A549 (cell line): ENCODE data around the gene NUAK1. TPM values are rescaled to one million over a fixed set of nuclear protein-coding genes. Genes with fewer than 3 reads are reported as not detected.

Experiments used
- BHLHE40 ChIP-seq: IDR thresholded peaks from 2 replicates; pipeline ENCODE4 v1.6.1; 2012; ENCODE audit warnings: low read depth, low read length, inconsistent platforms
- CBX2 ChIP-seq: fragments of 200-600 bp; sonication (generic); IDR thresholded peaks from 2 replicates; pipeline ENCODE4 v1.6.1; 2016; ENCODE audit warnings: low read depth, mild to moderate bottlenecking, borderline replicate concordance
- CEBPB ChIP-seq, 2 experiments: fragments of >200 bp in 1 of 2; sonication (Bioruptor Twin) in 1 of 2; formaldehyde crosslinking in 1 of 2; IDR thresholded peaks; 2 replicates each; pipeline ENCODE4 v1.6.1; 2012 to 2016
- CHD2 ChIP-seq: fragments of 150-350 bp; IDR thresholded peaks from 2 replicates; pipeline ENCODE4 v1.6.1; 2014; ENCODE audit warnings: low read length; ENCODE audit not compliant: partially characterized antibody
- EHF ChIP-seq: fragments of 250-450 bp; sonication (Bioruptor Pico); IDR thresholded peaks from 2 replicates; pipeline ENCODE4 v1.5.0; 2020; ENCODE audit warnings: mild to moderate bottlenecking
- EP300 ChIP-seq, 2 experiments: fragments of >200 bp; sonication (Bioruptor Twin); formaldehyde crosslinking; IDR thresholded peaks; 2 replicates in 1 of 2; 3 replicates in 1 of 2; pipeline ENCODE4 v1.6.1; 2016 to 2017
- HDAC2 ChIP-seq: fragments of 200-600 bp; sonication (generic); IDR thresholded peaks from 2 replicates; pipeline ENCODE4 v1.6.1; 2016
- HEYL ChIP-seq: fragments of 250-450 bp; sonication (Bioruptor Pico); IDR thresholded peaks from 2 replicates; pipeline ENCODE4 v1.8.0; 2021; ENCODE audit warnings: mild to moderate bottlenecking, moderate library complexity
- HMGXB4 ChIP-seq: fragments of 250-450 bp; sonication (Bioruptor Pico); IDR thresholded peaks from 2 replicates; pipeline ENCODE4 v1.5.0; 2021; ENCODE audit warnings: mild to moderate bottlenecking, moderate library complexity, borderline replicate concordance
- HOXA7 ChIP-seq: fragments of 250-450 bp; sonication (Bioruptor Pico); IDR thresholded peaks from 2 replicates; pipeline ENCODE4 v1.5.0; 2020; ENCODE audit warnings: mild to moderate bottlenecking, moderate library complexity
- KDM1A ChIP-seq: fragments of 200-600 bp; sonication (generic); IDR thresholded peaks from 2 replicates; pipeline ENCODE4 v1.6.1; 2016; ENCODE audit warnings: low read depth, mild to moderate bottlenecking
- MAFK ChIP-seq: fragments of 450-650 bp; IDR thresholded peaks from 2 replicates; pipeline ENCODE4 v1.6.1; 2014; ENCODE audit not compliant: partially characterized antibody
- MAX ChIP-seq: IDR thresholded peaks from 2 replicates; pipeline ENCODE4 v1.6.1; 2012
- MAZ ChIP-seq: fragments of 150-350 bp; IDR thresholded peaks from 2 replicates; pipeline ENCODE4 v1.6.1; 2014; ENCODE audit warnings: antibody characterized with exemption, low read depth, low read length, borderline replicate concordance
- NFE2L2 ChIP-seq: fragments of 150-350 bp; conservative IDR thresholded peaks from 2 replicates; pipeline ENCODE4 v1.6.1; 2014; ENCODE audit warnings: low read length
- NPAS2 ChIP-seq: fragments of 250-450 bp; sonication (Bioruptor Pico); IDR thresholded peaks from 2 replicates; pipeline ENCODE4 v1.8.0; 2022; ENCODE audit warnings: mild to moderate bottlenecking, moderate library complexity, borderline replicate concordance
- NR3C1 ChIP-seq: fragments of >200 bp; sonication (Bioruptor Twin); formaldehyde crosslinking; IDR thresholded peaks from 3 replicates; pipeline ENCODE4 v1.6.1; 2017
- PHF8 ChIP-seq: fragments of 200-600 bp; sonication (generic); IDR thresholded peaks from 2 replicates; pipeline ENCODE4 v1.6.1; 2016; ENCODE audit warnings: low read depth, mild to moderate bottlenecking, antibody characterized with exemption, moderate library complexity, borderline replicate concordance
- POLR2A ChIP-seq: IDR thresholded peaks from 2 replicates; pipeline ENCODE4 v1.6.1; 2012; ENCODE audit warnings: mild to moderate bottlenecking, low read length
- RAD21 ChIP-seq, 2 experiments: fragments of >200 bp in 1 of 2; sonication (Bioruptor Twin) in 1 of 2; formaldehyde crosslinking in 1 of 2; IDR thresholded peaks in 1 of 2; conservative IDR thresholded peaks in 1 of 2; 2 replicates in 1 of 2; 3 replicates in 1 of 2; pipeline ENCODE4 v1.6.1; 2012 to 2018; ENCODE audit warnings: inconsistent platforms in 1 of 2
- RARB ChIP-seq: fragments of 250-450 bp; sonication (Bioruptor Pico); IDR thresholded peaks from 2 replicates; pipeline ENCODE4 v1.8.0; 2021; ENCODE audit warnings: mild to moderate bottlenecking, moderate library complexity
- RCOR1 ChIP-seq: fragments of 150-350 bp; IDR thresholded peaks from 2 replicates; pipeline ENCODE4 v1.6.1; 2014; ENCODE audit warnings: antibody characterized with exemption, low read length, low read depth
- REST ChIP-seq: fragments of 200-600 bp; sonication (generic); IDR thresholded peaks from 2 replicates; pipeline ENCODE4 v1.6.1; 2016; ENCODE audit warnings: antibody characterized with exemption, mild to moderate bottlenecking, moderate library complexity
- RNF2 ChIP-seq: fragments of 200-600 bp; sonication (generic); IDR thresholded peaks from 2 replicates; pipeline ENCODE4 v1.6.1; 2016; ENCODE audit warnings: low read depth, mild to moderate bottlenecking, antibody characterized with exemption, moderate library complexity, borderline replicate concordance
- SMC3 ChIP-seq: fragments of >200 bp; sonication (Bioruptor Twin); formaldehyde crosslinking; IDR thresholded peaks from 3 replicates; pipeline ENCODE4 v1.6.1; 2018; ENCODE audit warnings: inconsistent platforms
- TP53 ChIP-seq: fragments of 250-450 bp; sonication (Bioruptor Pico); IDR thresholded peaks from 2 replicates; pipeline ENCODE4 v1.5.0; 2021; ENCODE audit warnings: mild to moderate bottlenecking, moderate library complexity
- USF2 ChIP-seq: fragments of 450-650 bp; IDR thresholded peaks from 2 replicates; pipeline ENCODE4 v1.6.1; 2014; ENCODE audit warnings: antibody characterized with exemption
- ZFP36 ChIP-seq: fragments of 450-650 bp; IDR thresholded peaks from 2 replicates; pipeline ENCODE4 v1.6.1; 2014; ENCODE audit warnings: borderline replicate concordance; ENCODE audit not compliant: partially characterized antibody
- ZSCAN20 ChIP-seq: fragments of 250-450 bp; sonication (Bioruptor Pico); IDR thresholded peaks from 2 replicates; pipeline ENCODE4 v1.8.0; 2022; ENCODE audit warnings: mild to moderate bottlenecking, moderate library complexity
- polyA plus RNA-seq, 4 experiments: library from polyadenylated mRNA; depleted of rRNA in 3 of 4; stranded (reverse); fragments of >200 nt; fragmentation: RNase III in 1 of 4; extraction: RNeasy Plus Mini Kit Qiagen cat#74134 plus additional on column Dnase treatment in 1 of 4; gene quantifications; 2 replicates in 3 of 4; 3 replicates in 1 of 4; pipeline ENCODE4 v1.2.3, GENCODE V29; 2011 to 2017
- TF ChIP-seq, protein P1 (sequence below): fragments of >200 bp; sonication (Bioruptor Twin); formaldehyde crosslinking; IDR thresholded peaks from 3 replicates; pipeline ENCODE4 v1.6.1; 2016
- TF ChIP-seq, protein P2 (sequence below): fragments of >200 bp; sonication (Bioruptor Twin); formaldehyde crosslinking; IDR thresholded peaks from 2 replicates; pipeline ENCODE4 v1.6.1; 2016
- TF ChIP-seq, protein P3 (sequence below): IDR thresholded peaks from 2 replicates; pipeline ENCODE4 v1.6.1; 2012
- TF ChIP-seq, protein P4 (sequence below): fragments of 150-350 bp; IDR thresholded peaks from 2 replicates; pipeline ENCODE4 v1.6.1; 2014; ENCODE audit warnings: low read depth, mild to moderate bottlenecking, low read length

NUAK1 gene
- polyA plus RNA-seq, 2 of the 4 experiments (the other 2 are of a cell fraction): 20.8 to 22.3 TPM

- no peak for TF ChIP-seq USF2
- TF ChIP-seq HMGXB4: no peak
- TF ChIP-seq RNF2: no peak
- no peak for TF ChIP-seq BHLHE40
- TF ChIP-seq EP300 (IDR thresholded peaks at IDR 0.05): peak; percentile 19 to 40; a peak in 2 of 5 replicates
- TF ChIP-seq ZSCAN20 (CRISPR knock-in tag): no peak
- TF ChIP-seq, protein P1, sequence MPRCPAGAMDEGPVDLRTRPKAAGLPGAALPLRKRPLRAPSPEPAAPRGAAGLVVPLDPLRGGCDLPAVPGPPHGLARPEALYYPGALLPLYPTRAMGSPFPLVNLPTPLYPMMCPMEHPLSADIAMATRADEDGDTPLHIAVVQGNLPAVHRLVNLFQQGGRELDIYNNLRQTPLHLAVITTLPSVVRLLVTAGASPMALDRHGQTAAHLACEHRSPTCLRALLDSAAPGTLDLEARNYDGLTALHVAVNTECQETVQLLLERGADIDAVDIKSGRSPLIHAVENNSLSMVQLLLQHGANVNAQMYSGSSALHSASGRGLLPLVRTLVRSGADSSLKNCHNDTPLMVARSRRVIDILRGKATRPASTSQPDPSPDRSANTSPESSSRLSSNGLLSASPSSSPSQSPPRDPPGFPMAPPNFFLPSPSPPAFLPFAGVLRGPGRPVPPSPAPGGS: no peak
- TF ChIP-seq NPAS2 (CRISPR knock-in tag): no peak
- TF ChIP-seq TP53 (CRISPR knock-in tag): no peak
- no peak for TF ChIP-seq NR3C1
- no peak for TF ChIP-seq NFE2L2
- TF ChIP-seq HDAC2: no peak
- TF ChIP-seq EHF: no peak
- TF ChIP-seq POLR2A: no peak
- no peak for TF ChIP-seq MAFK
- TF ChIP-seq REST: no peak
- TF ChIP-seq CEBPB (IDR thresholded peaks at IDR 0.05): peak in 1 of 2 experiments; percentile 8; a peak in 1 of 4 replicates
- no peak for TF ChIP-seq MAZ
- TF ChIP-seq HEYL: no peak
- no peak for TF ChIP-seq CHD2
- TF ChIP-seq ZFP36: no peak
- TF ChIP-seq, protein P2, sequence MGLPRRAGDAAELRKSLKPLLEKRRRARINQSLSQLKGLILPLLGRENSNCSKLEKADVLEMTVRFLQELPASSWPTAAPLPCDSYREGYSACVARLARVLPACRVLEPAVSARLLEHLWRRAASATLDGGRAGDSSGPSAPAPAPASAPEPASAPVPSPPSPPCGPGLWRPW: no peak
- TF ChIP-seq PHF8: no peak
- TF ChIP-seq, protein P3, sequence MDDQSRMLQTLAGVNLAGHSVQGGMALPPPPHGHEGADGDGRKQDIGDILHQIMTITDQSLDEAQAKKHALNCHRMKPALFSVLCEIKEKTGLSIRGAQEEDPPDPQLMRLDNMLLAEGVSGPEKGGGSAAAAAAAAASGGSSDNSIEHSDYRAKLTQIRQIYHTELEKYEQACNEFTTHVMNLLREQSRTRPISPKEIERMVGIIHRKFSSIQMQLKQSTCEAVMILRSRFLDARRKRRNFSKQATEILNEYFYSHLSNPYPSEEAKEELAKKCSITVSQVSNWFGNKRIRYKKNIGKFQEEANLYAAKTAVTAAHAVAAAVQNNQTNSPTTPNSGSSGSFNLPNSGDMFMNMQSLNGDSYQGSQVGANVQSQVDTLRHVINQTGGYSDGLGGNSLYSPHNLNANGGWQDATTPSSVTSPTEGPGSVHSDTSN: no peak
- TF ChIP-seq, protein P4, sequence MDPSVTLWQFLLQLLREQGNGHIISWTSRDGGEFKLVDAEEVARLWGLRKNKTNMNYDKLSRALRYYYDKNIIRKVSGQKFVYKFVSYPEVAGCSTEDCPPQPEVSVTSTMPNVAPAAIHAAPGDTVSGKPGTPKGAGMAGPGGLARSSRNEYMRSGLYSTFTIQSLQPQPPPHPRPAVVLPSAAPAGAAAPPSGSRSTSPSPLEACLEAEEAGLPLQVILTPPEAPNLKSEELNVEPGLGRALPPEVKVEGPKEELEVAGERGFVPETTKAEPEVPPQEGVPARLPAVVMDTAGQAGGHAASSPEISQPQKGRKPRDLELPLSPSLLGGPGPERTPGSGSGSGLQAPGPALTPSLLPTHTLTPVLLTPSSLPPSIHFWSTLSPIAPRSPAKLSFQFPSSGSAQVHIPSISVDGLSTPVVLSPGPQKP: no peak
- peak; percentile 81 for TF ChIP-seq MAX
- TF ChIP-seq RCOR1: no peak
- no peak for TF ChIP-seq KDM1A
- TF ChIP-seq RAD21 (conservative IDR thresholded peaks at IDR 0.05 in 1 of 2, IDR thresholded peaks at IDR 0.05 in 1 of 2): peak; percentile 7 to 21; a peak in 1 of 5 replicates
- no peak for TF ChIP-seq SMC3
- no peak for TF ChIP-seq CBX2
- TF ChIP-seq RARB: no peak
- TF ChIP-seq HOXA7 (CRISPR knock-in tag): no peak
Observed at GRCh38 chr12:106094304-106094703, 44.5 kb downstream of the NUAK1 start (continued).
